ENCODE measurements around the gene ADGRL1. TPM values are rescaled to one million over a fixed set of nuclear protein-coding genes. Genes with fewer than 3 reads are reported as not detected.

Gene ADGRL1
- total and polyA plus RNA-seq, 10 of the 15 experiments (the other 5 are each of a cell fraction or from before 2014, with no cell fraction given): 0.05 to 4.8 (median 0.71) TPM

DNA sequence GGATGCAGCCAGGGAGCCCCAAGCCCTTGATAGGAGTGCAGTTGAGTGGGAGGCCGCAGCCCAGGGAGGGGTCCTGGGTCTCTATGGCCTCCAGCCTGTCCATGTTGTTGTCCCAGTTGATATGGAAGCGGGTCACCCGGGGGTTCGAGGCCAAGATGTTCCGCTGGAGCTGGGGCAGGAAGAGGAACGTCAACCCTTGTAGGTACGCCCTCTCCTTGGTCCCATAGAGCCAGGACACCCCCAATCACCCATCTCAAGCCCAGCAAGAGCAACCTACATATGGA is 85.5 kb downstream of the ADGRL1 start:
- Histone ChIP-seq H4K20me1 (ENCODE audit: control insufficient read depth, insufficient read depth) (no peaks in the 10 kb centered on the region), H3K79me2 (ENCODE audit: control insufficient read depth, insufficient read depth, low read length) (peaks cover 8% of the 10 kb centered on the region), H3K4me2 (ENCODE audit: control insufficient read depth, insufficient read depth) (no peak overlapping the region), H3K27ac (ENCODE audit: control insufficient read depth, insufficient read depth) (no peak overlapping the region), H3K4me1 (ENCODE audit: control insufficient read depth, insufficient read depth, low read length) (peaks cover 15% of the 10 kb centered on the region), H3K9me3 (replicated peaks; ENCODE audit: control insufficient read depth, insufficient read depth, low read length) (no peaks in the 10 kb centered on the region), H2AFZ (ENCODE audit: control insufficient read depth, low read depth, low read length) (no peak overlapping the region), H3K27me3 (replicated peaks in 1 of 2; ENCODE audit: control insufficient read depth in 2 of 2, insufficient read depth in 2 of 2, low read length in 1 of 2) (no peaks in the 10 kb centered on the region), H3K4me3 (no peak overlapping the region), H3K9ac (ENCODE audit: control insufficient read depth, insufficient read depth, low read length) (no peak overlapping the region), H3K36me3 (ENCODE audit: control insufficient read depth in 2 of 2, insufficient read depth in 2 of 2, low read length in 1 of 2) (peaks cover 2 to 3% of the 10 kb centered on the region in 2 experiments; a peak in 2 of 4 replicates)
- WGBS (ENCODE audit: insufficient coverage, insufficient replicate concordance, low lambda C conversion rate, missing lambda C conversion rate): 93% methylated on average over 7 of the region's 7 CpGs
- RAD21 ChIA-PET (ENCODE audit: unreplicated experiment): no interaction called here
- POLR2A ChIA-PET: no interaction called here
- intact Hi-C loops (cut with micrococcal nuclease; ENCODE audit: unreplicated experiment): no loop called here
- ATAC-seq (no peak), FAIRE-seq (no peak), DNase-seq (ENCODE audit: low read depth, low spot score) (no peak)
- CTCF ChIA-PET: no interaction called here
- in situ Hi-C loops (cut with MboI): no loop called here
- no TSS peak for BruUV-seq (replicated peaks)
- SMC1A ChIA-PET (ENCODE audit: uncharacterized antibody, unreplicated experiment): no interaction called here
- TF ChIP-seq REST (IDR thresholded peaks at IDR 0.05; ENCODE audit: low read depth, low read length) (no peak), PAX5 (IDR thresholded peaks at IDR 0.05; ENCODE audit: borderline replicate concordance, low read depth, low read length) (no peak), USF2 (IDR thresholded peaks at IDR 0.05; ENCODE audit: borderline replicate concordance, low read depth, low read length) (no peak), PBX3 (IDR thresholded peaks at IDR 0.05; ENCODE audit: insufficient replicate concordance, low read depth, low read length) (no peak), NFYA (IDR thresholded peaks at IDR 0.05; ENCODE audit: borderline replicate concordance, low read depth, low read length) (no peak), IKZF1 (conservative IDR thresholded peaks at IDR 0.05) (no peak), NKRF (conservative IDR thresholded peaks at IDR 0.05) (no peak)
- TF ChIP-seq, protein P1, sequence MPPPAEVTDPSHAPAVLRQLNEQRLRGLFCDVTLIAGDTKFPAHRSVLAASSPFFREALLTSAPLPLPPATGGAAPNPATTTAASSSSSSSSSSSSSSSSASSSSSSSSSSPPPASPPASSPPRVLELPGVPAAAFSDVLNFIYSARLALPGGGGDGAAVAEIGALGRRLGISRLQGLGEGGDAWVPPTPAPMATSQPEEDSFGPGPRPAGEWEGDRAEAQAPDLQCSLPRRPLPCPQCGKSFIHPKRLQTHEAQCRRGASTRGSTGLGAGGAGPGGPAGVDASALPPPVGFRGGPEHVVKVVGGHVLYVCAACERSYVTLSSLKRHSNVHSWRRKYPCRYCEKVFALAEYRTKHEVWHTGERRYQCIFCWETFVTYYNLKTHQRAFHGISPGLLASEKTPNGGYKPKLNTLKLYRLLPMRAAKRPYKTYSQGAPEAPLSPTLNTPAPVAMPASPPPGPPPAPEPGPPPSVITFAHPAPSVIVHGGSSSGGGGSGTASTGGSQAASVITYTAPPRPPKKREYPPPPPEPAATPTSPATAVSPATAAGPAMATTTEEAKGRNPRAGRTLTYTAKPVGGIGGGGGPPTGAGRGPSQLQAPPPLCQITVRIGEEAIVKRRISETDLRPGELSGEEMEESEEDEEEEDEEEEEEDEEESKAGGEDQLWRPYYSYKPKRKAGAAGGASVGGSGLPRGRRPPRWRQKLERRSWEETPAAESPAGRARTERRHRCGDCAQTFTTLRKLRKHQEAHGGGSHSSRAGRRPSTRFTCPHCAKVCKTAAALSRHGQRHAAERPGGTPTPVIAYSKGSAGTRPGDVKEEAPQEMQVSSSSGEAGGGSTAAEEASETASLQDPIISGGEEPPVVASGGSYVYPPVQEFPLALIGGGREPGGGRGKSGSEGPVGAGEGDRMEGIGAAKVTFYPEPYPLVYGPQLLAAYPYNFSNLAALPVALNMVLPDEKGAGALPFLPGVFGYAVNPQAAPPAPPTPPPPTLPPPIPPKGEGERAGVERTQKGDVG (CRISPR knock-in tag; IDR thresholded peaks at IDR 0.05): no peak
- TF ChIP-seq, protein P2, sequence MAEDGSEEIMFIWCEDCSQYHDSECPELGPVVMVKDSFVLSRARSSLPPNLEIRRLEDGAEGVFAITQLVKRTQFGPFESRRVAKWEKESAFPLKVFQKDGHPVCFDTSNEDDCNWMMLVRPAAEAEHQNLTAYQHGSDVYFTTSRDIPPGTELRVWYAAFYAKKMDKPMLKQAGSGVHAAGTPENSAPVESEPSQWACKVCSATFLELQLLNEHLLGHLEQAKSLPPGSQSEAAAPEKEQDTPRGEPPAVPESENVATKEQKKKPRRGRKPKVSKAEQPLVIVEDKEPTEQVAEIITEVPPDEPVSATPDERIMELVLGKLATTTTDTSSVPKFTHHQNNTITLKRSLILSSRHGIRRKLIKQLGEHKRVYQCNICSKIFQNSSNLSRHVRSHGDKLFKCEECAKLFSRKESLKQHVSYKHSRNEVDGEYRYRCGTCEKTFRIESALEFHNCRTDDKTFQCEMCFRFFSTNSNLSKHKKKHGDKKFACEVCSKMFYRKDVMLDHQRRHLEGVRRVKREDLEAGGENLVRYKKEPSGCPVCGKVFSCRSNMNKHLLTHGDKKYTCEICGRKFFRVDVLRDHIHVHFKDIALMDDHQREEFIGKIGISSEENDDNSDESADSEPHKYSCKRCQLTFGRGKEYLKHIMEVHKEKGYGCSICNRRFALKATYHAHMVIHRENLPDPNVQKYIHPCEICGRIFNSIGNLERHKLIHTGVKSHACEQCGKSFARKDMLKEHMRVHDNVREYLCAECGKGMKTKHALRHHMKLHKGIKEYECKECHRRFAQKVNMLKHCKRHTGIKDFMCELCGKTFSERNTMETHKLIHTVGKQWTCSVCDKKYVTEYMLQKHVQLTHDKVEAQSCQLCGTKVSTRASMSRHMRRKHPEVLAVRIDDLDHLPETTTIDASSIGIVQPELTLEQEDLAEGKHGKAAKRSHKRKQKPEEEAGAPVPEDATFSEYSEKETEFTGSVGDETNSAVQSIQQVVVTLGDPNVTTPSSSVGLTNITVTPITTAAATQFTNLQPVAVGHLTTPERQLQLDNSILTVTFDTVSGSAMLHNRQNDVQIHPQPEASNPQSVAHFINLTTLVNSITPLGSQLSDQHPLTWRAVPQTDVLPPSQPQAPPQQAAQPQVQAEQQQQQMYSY (CRISPR knock-in tag; IDR thresholded peaks at IDR 0.05): no peak

All from GM12878 (cell line).